CD4-positive, alpha-beta T cell treated with Interferon gamma for 1 hour (primary cell): Measurements from ENCODE around the gene SLC25A34.

ENCODE experiments used
- DNase-seq: peaks from one replicate; pipeline ENCODE4 v3.0.0-alpha.2; 2020

SLC25A34 gene

GRCh38 chr1:15756143-15757015, 20.3 kb downstream of the SLC25A34 start:
- DNase-seq = no peak

- no peak for DNase-seq
Observed at GRCh38 chr1:15757016-15757543, 21.0 kb downstream of the SLC25A34 start.

DNA sequence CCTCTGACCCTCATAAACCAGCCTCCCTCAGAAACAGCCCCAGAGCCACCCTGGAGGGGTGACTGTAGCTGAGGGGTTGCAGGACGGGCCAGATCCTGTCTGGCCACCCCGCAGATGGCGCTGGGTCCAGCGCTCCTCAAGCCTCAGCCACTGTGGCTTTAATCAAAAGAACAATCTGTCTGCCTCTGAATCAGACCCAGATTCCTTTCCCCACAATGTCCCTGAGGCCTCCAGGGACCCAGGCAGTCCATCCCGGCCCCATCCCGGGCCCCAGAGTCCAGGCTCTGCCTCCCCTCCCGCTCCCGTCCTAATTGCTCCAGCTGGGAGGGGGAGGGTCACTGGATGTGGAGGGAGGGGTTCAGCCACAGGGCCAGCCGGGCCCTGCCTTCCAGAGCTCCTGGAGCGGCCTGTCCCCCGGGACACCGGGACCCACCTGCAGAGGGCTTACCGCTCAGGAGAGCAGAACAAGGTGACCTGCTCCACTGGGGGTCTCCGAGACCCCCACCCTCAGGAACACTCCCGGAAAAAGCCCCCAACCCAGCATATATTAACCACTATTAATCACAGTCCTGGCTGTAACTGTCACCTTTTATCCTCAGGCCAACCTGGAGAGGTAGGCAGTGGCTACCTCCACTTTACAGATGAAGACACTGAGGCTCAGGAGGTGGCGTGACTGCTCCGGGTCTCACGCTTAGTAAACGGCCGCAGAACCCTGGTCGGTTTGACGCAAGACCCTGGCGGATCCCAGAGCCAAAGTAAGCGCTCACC, 21.7 kb downstream of the SLC25A34 start:
- DNase-seq = no peak

DNA sequence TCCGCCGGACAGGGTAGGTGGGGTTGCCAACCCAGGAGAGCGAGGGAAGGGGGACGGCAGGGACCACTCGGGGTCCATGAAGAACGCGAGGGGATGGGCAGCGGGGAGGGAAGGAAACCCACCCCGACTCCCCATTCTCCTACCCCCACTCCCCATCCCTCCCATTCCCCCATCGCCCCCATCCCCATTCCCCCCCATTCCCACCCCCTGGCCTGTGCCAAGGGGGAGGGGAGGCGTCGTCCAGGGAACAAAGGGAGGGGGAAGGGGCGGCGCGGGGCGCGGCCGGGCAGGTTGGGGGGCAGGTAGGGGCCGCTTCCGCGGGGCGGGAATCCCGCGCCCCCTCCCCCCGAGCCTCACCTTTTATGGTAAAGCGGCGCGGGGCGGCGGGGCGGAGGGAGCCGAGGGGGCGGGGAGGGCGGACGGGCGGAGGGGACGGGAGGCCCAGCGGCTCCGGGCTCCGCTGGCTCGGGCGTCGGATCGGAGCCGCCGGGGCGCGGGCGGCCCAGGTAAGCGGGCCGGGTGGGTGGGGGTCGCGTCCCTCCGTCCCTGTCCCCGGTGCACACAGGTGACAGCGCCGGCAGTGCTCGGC, 22.4 kb downstream of the SLC25A34 start, which contains the start of gene FBLIM1:
Gene FBLIM1, plus strand, starts transcription at position 453 of the 589 bp plus-strand sequence. CDS start 6,189 bp downstream, outside the sequence.
- no peak for DNase-seq

- DNase-seq = no peak
Observed at GRCh38 chr1:15758953-15759661, 23.0 kb downstream of the SLC25A34 start.

DNA sequence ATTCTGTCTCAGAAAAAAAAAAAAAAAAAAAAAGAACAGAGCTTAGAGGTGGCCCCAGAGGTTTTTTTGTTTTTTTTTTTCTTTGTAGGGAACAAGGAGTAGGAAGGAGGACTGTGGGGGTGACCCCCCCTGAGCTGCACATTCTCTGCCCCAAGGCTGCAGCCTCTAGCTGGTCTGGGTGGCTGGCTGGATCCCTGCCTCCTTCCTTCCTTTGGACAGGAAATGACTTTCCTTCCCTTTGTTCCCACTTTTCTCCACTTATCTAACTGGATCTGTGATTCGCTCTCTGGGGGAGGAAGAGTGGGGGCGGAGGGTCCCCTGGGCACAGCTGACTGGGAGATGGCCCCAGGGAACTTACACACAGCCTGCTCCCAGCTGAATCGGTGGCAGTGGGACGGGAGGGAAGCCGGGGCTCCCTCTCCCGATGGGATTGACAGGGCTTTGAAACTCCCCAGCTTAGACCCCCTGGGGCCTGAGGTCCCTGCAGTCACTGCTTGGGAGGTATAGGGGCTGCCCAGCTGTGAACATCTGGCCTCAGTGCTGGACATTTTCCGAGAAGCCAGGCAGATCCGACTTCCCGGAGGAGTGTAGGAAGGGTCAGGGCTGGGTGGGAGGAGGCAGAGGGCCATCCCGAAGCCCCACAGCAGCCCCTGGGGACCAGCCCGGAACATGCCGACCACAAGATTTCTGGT, 24.6 kb downstream of the SLC25A34 start:
- no peak for DNase-seq

- no peak for DNase-seq
Observed at GRCh38 chr1:15761366-15762128, 25.5 kb downstream of the SLC25A34 start.

- DNase-seq = no peak
Observed at GRCh38 chr1:15762546-15762945, 26.5 kb downstream of the SLC25A34 start.

GRCh38 chr1:15764269-15764764, 28.3 kb downstream of the SLC25A34 start:
- DNase-seq = no peak

DNA sequence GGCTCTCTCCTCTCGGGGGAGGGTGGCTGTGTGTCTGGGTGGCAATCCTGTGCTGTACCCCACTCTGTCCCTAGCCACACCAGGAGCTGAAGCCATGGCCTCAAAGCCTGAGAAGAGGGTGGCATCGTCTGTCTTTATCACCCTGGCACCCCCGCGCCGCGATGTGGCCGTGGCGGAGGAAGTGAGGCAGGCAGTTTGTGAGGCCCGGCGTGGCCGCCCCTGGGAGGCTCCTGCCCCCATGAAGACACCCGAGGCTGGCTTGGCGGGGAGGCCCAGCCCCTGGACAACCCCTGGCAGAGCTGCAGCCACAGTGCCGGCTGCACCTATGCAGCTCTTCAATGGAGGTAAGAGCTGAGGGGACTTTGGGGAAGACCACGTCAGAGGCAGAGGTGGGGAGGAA, 28.8 kb downstream of the SLC25A34 start:
- no peak for DNase-seq

- DNase-seq = no peak
Observed at GRCh38 chr1:15765495-15766194, 29.6 kb downstream of the SLC25A34 start.

GRCh38 chr1:15767941-15768340, 31.9 kb downstream of the SLC25A34 start:
- DNase-seq = no peak

GRCh38 chr1:15768388-15768787, 32.3 kb downstream of the SLC25A34 start:
- DNase-seq = no peak

GRCh38 chr1:15770313-15770962, 34.4 kb downstream of the SLC25A34 start:
- DNase-seq = no peak

GRCh38 chr1:15771836-15772515, 35.9 kb downstream of the SLC25A34 start:
- no peak for DNase-seq

DNA sequence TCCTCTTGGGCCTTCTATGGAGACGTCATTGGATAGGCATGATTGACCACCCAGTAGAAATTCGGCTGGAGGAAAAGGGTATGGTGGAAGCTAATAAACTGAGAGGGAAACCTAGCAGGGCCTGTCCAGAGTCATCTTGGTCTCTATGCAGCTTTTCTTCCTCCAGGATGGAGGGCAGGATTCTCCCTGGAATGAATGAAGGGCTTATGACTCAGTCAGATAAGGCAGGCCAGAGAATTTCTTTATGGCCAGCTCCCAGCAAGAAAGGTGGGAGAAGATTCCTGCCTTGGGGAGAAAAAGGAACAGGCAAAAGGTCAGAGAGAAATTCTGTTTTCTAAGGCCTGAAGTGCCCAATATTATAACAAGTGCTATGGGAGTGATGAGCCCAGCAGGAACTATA, 39.6 kb downstream of the SLC25A34 start:
- no peak for DNase-seq

DNA sequence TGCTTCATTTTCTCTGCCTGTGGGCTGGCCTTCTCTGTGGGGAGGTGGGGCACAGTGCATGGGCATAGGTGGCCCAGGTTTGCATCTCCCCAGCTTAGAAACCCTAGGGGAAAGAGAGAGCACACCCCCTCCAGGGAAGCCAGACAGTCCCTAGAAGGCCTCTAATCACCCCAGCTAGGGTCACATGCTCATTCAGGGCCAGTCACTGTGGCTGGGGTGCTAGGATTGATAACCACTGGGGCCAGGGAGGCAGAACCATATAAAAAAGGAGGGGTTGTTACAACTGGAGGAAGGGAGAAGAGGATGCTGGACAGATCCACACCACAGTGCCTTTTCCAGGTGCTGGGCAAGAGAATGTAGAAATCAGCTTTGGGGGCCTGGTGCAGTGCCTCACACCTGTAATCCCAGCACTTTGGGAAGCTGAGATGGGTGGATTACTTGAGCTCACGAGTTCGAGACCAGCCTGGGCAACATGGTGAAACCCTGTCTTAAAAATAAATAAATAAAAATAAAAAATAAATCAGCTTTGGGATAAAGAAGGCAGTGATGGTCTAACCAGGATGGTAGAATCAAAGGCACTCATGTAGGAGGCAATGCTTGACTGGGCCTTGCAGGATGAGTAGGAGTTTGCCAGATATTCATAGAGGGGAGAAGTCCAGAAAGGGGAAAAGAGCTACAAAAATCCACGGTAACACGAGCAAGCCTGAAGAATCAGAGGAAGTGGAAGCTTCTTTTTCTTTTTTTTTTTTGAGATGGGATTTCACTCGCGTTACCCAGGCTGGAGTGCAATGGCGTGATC, 42.0 kb downstream of the SLC25A34 start:
- DNase-seq = no peak

DNA sequence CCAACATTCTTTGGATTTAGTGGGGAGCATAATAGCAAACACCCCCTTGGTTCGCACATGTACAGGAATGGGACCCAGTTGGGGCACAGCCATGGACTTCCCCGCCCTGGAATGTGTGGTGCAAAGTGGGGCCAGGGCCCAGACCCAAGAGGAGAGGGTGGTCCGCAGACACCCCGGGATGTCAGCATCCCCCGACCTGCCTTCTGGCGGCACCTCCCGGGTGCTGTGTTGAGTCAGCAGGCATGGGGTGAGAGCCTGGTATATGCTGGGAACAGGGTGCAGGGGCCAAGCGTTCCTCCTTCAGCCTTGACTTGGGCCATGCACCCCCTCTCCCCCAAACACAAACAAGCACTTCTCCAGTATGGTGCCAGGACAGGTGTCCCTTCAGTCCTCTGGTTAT, 49.6 kb downstream of the SLC25A34 start:
- no peak for DNase-seq
